ENCODE data around the gene MAP7.

MAP7 gene

DNA sequence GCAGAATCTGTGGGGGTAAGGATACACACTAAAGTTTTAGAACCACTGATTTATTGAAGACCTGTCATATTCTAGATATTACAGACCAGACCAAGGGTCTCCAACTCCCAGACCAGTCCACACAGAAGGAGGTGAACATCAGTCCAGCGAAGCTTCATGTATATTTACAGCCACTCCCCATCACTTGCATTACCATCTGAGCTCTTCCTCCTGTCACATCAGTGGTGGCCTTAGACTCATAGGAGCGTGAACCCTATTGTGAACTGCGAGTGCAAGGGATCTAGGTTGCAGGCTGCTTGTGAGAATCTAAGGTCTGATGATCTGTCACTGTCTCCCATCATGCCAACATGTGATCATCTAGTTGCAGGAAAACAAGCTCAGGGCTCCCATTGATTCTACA is 255.6 kb downstream of the MAP7 start:
- no peak for DNase-seq (ENCODE audit: low read depth)
